ENCODE results near the gene RADIL.
A peak's percentile ranks its signal among the peaks of the same experiment; 100 is the strongest.

RADIL gene

DNA sequence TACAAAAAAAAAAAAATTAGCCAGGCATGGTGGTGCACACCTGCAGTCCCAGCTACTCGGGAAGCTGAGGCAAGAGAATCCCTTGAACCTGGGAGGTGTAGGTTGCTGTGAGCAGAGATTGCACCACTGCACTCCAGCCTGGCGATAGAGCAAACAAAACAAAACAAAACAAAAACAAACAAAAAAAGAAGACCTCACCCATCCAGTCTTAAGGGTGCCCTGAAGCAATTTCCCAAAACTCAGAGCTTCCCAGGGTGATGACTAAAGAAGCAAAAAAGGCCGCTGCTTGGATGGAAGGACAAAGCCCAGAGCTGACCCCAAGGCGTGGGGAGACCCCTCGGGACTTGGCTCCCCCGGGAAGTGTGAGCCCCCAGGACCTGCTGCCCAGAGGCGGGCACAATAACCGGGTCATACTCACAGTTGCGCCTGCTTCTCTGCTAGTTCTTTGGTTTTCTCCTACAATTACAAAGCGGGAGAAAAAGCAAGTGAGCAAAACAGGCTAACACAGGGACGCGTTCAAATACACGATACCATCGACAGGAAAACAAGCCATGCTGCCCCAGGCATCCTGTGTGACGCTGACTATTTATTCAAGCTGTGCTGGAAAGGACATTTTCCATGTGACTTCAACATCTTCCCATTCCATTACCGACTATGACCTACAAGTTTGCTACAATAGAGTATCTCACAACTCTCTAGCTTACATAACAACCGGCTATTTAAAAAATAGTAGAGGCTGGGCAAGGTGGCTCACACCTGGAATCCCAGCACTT is 51.6 kb downstream of the RADIL start:
- no peak for DNase-seq (ENCODE audit: low read depth)

DNA sequence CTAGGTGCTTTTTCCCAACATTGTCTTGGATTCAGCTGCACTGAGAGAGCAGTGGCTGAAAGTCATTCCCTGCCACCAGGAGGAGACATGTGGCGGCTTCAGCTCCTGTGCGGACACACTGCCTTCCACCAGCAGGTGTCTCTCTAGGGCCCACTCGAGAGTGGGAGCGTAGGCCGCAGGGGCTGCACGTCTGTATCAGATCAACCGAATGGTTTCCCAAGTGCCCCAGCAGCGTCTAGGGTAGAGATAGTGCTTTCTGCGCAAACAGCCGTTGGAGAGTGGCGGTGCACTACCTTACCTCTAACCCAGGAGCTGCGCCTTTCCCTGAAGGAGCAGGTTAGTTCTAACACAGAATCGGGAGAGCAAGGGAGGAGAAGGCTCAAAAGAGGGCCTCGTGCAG is 53.3 kb downstream of the RADIL start:
- peak; percentile 14 for DNase-seq (ENCODE audit: low read depth)

DNA sequence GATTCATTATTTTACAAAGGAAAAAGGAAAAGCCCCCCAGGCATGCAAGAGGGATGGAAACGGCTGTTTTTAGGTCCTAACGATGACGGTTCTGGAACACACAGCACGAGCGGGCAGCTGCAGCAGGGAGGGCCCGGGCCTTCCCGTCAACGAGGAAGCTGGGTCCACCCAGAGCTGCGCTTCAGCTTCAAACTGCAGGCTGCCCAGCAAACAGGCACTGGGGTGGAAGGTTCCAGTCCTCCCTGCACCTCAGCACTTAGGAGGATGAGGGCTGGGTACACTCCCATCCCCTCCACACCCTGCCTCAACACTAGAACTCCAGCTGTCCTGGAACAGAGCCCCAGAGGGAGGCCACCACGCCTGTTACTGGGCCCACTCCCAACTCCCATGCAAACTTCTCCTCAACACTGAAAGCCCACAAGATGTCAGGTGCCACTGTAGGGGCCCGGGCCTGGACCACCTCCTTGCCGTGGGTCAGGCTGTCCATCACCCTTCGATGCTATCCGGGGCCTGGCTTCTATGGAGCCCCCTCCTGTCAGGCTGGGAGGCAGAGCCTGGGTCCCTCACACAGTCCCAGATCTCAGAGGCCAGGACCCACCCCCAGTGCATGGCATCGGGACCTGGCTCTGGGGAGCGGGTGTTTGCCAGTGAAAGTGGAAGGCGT is 54.7 kb downstream of the RADIL start:
- DNase-seq (ENCODE audit: low read depth) = no peak

DNA sequence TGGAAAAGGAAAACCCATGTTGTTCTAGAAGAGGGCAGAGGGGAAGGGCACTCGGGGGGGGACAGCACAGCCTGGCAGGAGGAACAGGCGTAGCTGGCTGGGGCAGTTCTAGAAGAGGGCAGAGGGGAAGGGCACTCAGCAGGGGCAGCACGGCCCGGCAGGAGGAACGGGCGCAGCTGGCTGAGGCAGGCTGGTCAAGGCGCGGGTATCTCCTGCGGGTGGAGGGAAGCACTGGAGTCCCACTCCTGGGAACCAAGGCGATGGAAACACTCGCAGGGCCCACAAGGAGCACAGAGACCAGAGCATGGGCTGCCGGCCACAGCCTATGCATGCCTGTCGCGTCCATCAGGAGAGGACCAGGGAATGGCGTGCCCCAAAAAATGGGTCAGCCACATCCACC is 58.4 kb downstream of the RADIL start:
- no peak for DNase-seq (ENCODE audit: low read depth)

DNA sequence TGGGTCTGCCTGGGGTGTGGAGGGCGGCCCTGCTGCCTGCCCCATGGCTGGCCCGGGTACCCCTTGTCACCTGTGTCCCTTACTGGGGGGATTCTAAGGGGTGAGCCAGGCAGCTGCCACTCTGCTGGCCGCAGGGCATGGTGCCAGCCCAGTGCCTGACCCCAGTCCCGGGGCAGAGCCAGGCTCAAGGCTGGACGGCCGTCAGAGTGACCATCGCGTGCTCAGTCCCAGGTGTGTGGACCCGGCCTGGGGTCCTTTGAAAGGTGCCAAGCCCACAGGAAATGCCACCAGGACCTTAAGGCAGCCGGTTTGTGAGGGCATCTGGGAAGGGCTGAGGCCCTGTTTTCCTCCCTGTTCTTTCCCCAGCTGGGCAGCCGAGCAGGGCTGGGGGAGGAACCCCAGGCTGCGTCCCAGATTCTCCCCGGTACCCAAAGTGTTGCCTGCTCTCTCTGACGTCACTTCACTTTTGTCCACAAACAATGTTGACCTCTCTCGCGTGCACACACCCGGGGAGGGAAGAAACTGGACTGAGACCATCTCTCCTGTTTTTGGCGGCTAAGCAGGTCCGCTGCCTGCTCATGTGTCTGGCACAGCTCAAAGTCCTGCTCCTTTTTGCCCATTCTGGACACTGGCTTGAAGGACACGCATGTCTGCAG is 59.3 kb downstream of the RADIL start:
- no peak for DNase-seq (ENCODE audit: low read depth)

DNA sequence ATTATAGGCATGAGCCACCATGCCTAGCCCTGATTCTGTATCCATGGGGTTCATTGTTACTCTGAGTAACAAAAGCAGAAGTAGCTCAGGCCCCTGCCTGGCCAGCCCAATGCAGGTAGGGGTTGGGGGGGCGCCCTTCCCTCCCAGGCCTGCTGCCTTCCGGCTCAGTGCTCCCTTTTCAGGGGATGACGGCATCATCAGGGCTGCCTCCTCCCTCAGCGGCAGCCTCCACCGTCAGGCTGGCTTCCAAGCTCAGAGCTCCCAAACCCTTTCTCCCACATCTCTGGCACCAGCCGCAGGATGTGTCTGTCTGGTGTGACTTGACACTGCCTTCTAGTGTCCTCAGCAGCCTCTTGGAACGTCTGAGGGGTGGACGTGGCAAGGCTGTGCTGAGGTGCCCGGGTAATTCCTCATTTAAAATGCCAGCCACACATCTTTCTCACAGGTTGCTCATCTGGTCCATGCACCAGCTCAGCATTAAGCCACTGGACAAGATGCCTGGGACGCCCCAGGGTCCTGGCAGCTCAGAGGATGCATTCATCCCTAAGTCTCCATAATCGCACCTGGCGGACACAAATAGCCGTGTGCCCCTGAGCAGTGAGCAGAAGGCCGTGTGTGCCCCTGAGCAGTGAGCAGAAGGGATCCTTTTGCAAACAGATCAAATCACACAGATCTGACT is 59.9 kb downstream of the RADIL start:
- no peak for DNase-seq (ENCODE audit: low read depth)

DNA sequence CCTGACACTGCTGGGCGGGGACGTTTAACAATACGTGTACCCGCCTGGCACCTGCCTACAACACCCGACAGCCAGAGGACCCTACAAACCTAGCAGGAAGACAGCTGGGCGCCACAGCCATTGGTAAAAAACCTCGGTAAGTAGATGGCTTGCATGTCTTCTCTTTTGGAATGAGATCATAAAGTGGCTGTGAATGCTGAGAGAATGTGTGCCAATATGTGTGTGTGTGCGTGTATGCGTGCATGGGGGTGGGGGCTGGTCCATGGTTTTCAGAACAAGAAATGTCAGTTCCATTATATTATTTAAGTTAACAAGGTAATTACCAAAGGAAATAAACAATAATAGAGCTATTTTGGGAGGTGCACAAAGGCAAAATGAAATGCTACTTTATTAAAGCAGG is 60.8 kb downstream of the RADIL start:
- DNase-seq (ENCODE audit: low read depth) = no peak

DNA sequence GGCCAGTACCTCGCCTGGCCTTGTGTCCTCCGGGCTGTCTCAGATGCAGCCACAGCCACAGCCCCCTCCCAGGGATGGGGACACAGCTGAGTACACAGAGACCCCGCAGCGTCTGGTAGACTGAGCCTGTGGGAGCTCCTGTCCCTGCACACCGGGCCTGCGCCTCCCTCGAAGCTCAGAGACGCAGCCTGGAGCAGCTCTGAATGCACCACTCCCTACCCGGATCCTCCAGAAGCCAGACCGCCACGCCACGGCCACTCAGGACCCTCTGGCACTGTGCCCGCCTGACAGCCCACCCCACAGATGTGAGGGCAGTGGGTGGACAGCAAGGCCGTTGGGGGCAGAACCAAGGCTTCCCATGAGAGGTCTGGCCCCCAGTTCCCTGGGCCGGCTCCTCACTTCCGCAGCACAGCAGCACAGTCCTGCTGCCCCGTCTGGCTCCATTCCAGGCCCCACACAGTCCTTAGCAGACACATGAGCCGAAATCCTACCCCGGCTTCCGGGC is 62.5 kb downstream of the RADIL start:
- DNase-seq (ENCODE audit: low read depth) = no peak

DNA sequence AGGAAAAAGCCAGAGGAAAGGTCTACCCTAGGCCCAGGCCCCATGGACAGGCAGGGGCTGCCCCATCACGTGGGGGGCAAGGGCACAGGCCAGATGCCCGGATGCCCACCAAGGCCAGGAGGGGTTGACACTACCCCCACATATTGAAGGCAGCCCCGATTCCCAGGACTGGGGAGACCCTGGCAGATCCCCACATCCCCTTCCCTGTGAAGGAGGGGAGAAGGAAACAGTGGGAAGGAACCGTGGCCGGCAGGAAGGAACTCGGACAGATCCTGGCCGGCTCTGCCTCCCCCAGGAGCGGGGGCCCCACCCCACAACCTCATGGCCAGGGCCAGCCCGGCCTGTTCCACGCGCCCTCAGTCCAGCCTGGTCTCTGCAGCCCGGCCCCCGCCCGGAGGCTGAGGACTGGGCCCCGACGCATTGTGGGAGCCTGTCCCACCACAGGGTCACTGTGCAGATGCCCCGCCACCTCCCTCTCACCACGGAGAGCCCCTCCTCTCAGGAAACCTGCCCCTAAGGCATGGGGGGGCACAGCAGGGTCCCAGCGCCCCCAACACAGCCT is 63.0 kb downstream of the RADIL start:
- no peak for DNase-seq (ENCODE audit: low read depth)

DNA sequence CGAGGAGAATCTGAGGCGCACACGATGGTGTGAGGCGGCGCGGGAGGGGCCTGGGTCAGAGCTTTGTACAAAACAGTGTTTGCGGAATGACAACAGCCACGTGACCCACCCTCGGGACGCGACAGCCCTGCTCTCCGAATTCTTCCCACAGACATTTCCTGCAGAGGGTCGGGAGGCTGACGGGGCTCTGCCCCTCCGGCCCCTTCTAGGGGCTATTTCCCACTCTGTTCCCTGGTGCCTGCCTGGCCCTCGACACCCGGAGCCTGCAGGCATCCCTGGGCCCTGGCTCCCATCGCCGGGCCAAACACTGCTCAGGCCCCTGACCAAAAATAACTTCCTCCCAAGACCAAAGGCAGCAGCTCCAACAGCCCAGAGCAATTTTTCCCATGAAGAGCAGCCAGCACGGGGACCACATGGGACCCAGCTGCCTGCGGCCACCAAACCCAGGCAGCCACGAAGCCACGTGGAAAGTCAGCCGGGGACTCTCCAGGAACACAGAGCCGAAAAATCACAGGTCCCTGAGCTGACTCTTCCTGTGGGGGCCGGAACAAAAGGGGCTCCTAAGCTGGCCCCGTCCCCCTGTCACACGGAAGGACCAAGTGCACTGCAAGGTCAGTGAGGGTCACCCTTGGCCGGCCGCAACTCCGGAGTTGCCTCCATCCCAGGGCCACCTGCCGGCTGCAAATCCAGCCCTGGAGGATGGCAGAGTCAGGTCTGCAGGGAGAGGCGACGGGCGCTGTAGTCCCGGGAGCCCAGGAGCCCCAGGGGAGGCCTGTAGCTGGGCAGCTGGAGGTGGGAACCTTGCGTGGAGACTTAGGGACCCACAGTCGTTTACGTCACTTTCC is 63.7 kb downstream of the RADIL start:
- DNase-seq (ENCODE audit: low read depth) = no peak

DNA sequence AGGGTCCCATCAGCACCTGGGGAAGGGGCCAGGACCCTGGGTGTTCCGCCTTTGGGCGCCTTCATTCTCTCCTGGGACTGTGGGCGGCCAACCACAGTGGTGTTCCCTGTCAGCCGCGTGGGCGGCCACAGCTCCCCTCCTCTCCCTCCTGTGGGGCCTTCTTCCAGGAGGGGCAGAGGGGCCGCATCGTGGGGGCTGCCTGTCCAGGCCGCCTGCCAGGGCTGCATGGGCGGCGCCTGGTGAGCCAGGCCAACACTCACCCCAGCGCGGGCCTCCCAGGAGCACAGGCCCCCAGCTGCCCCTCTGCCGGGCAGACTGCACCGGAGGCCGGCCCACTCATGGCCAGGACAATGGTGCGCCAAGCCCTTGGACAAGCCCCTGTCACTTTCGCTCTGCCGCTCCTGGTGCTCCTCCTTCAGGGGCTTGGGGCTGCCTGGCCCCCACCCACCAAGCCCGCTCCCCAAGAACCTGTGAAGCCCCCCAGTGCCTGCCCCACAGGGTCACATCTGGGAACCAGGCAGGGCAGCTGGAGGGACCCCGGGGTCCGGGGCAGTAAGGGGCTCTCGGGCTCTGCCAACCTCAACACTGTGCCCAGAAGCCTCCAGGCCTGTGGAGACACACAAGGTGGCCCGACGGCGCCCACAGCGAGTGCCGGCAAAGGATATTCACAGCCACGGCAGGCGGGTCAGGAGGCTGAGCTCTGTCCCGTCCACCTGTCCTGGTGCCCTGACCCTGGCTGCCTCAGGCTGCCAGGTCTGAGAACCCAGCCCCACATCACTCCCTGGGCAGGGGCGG is 65.3 kb downstream of the RADIL start:
- DNase-seq (ENCODE audit: low read depth) = no peak

DNA sequence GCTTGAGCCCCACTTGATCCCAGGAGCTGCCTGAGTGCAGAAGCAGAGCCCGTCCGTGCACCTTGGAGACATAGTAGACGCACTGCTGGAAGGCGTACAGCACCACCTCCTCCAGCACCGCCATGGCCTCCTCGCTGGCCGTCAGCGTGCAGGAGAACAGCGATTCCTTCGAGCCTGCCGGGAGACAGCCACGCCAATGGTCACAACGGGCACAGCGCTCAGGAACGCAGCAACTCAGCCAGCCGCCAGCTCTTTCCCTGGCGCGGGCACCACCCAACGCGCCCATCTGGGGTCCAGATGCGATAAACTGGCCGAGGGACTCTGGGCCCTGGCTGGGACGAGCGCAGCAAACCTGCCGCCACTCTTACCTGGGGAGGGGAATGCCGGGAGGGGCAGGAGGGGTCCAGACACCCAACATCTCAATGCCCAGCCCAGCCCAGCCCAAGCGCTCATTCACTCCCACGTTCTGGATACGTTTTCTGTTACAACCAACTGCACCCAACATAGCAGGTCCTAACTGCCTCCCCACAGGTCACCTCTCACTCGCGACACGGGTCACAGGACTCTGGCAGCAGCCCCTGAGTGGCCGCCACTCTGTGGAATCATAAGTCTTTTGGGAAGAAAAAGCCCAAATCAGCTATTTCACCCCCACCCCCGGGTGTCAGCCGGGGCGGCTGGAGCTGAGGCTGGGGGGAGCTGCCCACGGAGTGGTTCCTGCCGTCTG is 66.2 kb downstream of the RADIL start:
- DNase-seq (ENCODE audit: low read depth) = no peak

DNA sequence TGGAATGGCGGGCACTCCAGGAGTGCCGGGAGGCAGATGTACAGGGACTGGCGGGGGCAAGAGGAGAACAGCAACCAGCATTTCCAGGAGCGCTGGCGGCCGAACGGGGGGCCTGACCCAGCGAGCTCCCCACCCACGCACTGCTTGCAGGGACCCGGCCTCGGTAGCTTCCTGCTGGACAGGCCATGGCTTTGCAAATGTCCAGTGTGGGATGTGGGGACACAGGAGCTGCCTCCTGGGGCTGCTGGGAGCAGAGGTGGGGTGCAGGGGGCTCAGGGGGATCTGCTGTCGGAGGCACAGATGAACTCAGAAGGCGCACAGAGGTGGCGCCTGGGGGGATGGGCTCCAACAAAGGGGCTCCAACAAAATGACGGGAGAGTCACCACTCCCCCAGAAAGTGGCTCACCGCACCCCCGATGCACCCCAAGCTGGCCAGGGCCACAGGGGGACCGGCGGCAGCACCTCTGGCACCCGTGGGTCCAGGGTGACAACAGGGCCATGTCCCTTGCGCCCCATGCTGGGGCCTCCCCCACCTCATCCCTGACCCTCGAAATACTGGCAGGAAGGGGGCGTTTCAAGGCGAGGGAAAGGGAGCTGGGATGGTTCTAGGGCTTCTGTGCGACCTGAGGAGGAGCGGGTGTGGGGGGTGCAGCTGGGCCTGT is 67.0 kb downstream of the RADIL start:
- no peak for DNase-seq (ENCODE audit: low read depth)

DNA sequence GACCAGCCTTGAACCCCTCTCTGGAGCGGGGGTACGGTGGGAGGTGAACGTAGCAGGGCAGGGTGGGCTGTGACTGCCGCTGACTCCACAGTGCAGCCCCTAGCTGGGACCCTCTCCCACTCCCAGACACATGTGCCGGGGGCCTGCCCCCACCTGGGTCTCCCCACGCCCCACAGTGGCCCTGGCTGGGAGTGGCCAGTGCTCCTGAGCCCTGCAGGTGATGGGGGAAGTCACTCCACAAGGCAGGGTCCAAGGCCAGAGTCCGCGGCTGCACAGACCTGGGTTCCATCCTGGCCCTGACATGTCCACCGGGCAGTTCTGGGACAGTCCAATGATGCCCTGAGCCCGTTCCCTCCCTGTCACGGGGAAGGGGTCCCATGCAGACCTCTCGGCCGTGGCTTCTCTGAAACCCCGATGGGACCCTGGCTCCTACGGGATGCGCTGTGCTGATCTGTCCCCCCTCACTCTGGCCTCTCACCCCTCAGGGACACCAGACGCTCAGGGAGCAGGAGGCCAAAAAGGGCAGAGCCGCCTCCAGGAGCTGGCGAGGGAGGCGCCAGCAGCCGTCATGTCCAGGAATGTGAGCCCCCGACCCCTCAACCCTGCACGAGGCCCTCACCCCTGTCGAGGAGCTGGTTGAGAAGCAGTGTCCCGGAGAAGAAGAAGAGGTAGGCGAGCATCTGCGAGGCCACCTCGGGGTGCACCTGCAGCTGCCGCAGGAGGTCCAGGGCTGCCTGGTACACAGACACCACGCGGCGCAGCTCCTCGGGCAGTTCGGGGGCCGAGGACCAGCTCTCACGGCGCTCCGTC is 67.7 kb downstream of the RADIL start:
- DNase-seq (ENCODE audit: low read depth) = no peak

DNA sequence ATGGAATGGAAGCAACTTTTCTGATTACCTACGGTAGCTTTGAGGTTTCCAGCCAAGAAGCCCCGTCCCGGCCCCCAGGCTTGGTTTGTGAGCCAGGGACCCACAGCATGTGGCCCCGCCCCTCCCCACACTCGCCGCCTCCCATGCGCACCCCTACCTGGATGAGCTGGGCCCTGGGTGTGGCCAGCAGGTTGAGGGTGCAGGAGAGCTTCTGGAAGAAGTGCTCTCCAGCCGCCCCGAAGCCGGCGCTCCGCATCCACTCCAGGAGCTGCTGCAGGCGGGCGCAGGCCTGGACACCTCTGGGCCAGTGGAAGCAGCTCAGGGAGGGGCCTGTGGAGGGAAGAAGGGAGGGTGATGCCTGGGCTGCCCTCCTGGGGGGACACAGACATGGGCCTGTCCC is 68.4 kb downstream of the RADIL start:
- DNase-seq (ENCODE audit: low read depth) = no peak

DNA sequence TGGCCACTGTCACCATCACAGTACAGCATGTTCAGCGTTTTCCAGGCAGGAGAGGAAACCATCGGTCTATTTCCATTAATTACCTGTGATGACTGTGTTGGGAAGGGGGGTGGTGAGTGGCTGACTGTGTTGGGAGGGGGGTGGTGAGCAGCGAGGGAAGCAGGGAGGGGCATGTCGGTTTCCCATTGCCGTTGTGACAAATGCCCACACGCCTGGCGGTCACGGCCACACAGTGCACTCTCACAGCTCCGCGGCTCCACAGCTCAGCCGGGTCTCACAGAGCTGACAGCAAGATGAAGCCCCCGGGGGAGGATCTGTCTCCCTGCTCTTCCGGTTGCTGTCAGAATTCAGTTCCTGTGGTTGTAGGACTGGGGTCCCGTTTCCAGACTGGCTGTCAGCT is 69.1 kb downstream of the RADIL start:
- DNase-seq (ENCODE audit: low read depth) = no peak

DNA sequence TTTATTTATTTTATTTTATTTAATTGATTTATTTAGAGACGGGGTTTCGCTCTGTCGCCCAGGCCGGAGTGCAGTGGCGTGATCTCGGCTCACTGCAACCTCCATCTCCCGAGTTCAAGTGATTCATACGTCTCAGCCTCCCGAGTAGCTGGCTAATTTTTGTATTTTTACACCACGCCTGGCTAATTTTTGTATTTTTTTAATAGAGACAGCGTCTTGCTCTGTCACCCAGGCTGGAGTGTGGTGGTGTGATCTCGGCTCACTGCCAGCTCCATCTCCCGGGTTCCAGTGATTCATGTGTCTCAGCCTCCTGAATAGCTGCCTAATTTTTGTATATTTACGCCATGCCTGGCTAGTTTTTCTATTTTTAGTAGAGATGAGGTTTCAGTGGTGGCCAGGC is 73.8 kb downstream of the RADIL start:
- DNase-seq (ENCODE audit: low read depth) = no peak

DNA sequence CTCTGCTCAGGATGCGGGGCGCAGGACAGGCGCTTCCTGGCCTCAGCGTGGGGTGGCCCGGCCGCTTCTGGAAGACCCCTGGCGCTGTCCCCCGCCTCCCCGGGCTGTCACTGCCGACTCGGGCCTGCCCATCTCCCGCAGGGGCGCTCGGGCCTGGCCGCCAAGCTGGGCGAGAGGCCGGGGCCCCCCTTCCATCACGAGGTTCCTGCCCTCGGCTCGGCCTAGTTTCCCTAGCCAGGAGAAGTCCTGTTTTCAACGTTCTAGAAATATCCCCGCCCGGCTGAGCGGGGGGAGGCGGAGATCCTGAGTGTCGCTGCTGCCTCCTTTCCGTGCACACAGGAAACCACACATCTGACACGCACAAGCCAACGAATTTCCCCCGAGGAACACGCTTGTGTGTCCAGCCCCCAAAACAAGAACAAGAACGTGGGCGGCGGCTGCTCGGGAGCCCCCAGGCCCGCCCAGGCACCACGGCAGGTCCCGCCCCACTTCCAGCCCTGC is 74.4 kb downstream of the RADIL start:
- no peak for DNase-seq (ENCODE audit: low read depth)
